K562 (cell line): ENCODE data around the gene PKLR. TPM values are rescaled to one million over a fixed set of nuclear protein-coding genes. Genes with fewer than 3 reads are reported as not detected.

Experiments
- ATAC-seq: fragments of 200-7000 bp; cut with Tn5 transposase; 3 replicates; pipeline ENCODE4 v1.9.1; 2020; ENCODE audit warnings: moderate library complexity
- Bru-seq: library from RNA; stranded (reverse); fragments of 400-500 nt; gene quantifications from one replicate; lab custom pipeline; 2021; lab: Mats Ljungman, UMichigan
- BruChase-seq, 2 experiments: library from RNA; stranded (reverse); fragments of 400-500 nt; gene quantifications; one replicate each; lab custom pipeline; 2021; lab: Mats Ljungman, UMichigan
- BruUV-seq: library from RNA; stranded (reverse); fragments of 400-500 nt; replicated peaks from 2 replicates; lab custom pipeline; 2021; lab: Mats Ljungman, UMichigan
- CTCF ChIA-PET: fragments of 300-600 bp; formaldehyde crosslinking; extraction: SDS; loops from one replicate; lab custom pipeline; 2021; ENCODE audit warnings: low intra/inter-chr PET ratio; lab: Yijun Ruan, JAX
- POLR2A ChIA-PET: fragments of 300-600, 350-650 bp; sonication (Branson Sonifier 250); formaldehyde crosslinking; extraction: SDS; loops from one replicate; lab custom pipeline; 2021; ENCODE audit warnings: antibody characterized with exemption, inconsistent platforms; lab: Yijun Ruan, JAX
- DNase-seq, 4 experiments: peaks; one replicate each; pipeline versions ENCODE4 v3.0.0 to v3.0.0-alpha.2; 2011 to 2018; ENCODE audit warnings: low spot score in 3 of 4, mixed read lengths in 3 of 4; ENCODE audit errors: extremely low read depth in 1 of 4
- FAIRE-seq: peaks from 2 replicates; lab custom pipeline; 2011; peaks lifted over from hg19 to GRCh38; lab: Jason Lieb, UNC
- H2AFZ ChIP-seq: 2 replicates; pipeline ENCODE4 v1.6.0; 2011; ENCODE audit warnings: low read depth, low read length, control low read depth, inconsistent platforms
- H3K27ac ChIP-seq: fragments of 200-600 bp; 3 replicates; pipeline ENCODE4 v1.8.0; 2011; ENCODE audit warnings: low read depth, mild to moderate bottlenecking, control low read depth, inconsistent platforms, low read length, moderate library complexity, mixed read lengths; ENCODE audit errors: extremely low read depth
- H3K27me3 ChIP-seq, 2 experiments: fragments of 300-600 bp in 1 of 2; 2 replicates in 1 of 2; 3 replicates in 1 of 2; pipeline versions ENCODE4 v1.6.0 to v1.8.0; 2011; ENCODE audit warnings: inconsistent platforms in 2 of 2, low read length in 2 of 2, mild to moderate bottlenecking in 1 of 2, mixed read lengths in 1 of 2, moderate library complexity in 1 of 2; ENCODE audit not compliant: control insufficient read depth in 2 of 2, insufficient read depth in 2 of 2
- H3K36me3 ChIP-seq: fragments of 300-600 bp; 3 replicates; pipeline ENCODE4 v1.8.0; 2011; ENCODE audit warnings: mild to moderate bottlenecking, low read length, inconsistent platforms; ENCODE audit not compliant: control insufficient read depth, insufficient read depth
- H3K4me1 ChIP-seq, 2 experiments: fragments of 200-600 bp in 1 of 2; replicated peaks in 1 of 2; 2 replicates in 1 of 2; 3 replicates in 1 of 2; pipeline versions ENCODE4 v1.5.1 to v1.8.0; 2011; ENCODE audit warnings: inconsistent platforms in 2 of 2, low read length in 2 of 2, mild to moderate bottlenecking in 1 of 2, mixed read lengths in 1 of 2, moderate library complexity in 1 of 2; ENCODE audit not compliant: control insufficient read depth in 2 of 2, insufficient read depth in 2 of 2
- H3K4me2 ChIP-seq: 2 replicates; pipeline ENCODE4 v1.6.1; 2011; ENCODE audit warnings: low read length, control low read depth, inconsistent platforms, mixed read lengths; ENCODE audit not compliant: insufficient read depth
- H3K4me3 ChIP-seq: fragments of 200-600 bp; sonication (generic), shearing (Covaris generic); 2 replicates; pipeline ENCODE4 v1.5.1; 2016; ENCODE audit warnings: control low read depth, inconsistent platforms
- H3K79me2 ChIP-seq: fragments of 200-600 bp; 3 replicates; pipeline ENCODE4 v1.8.0; 2011; ENCODE audit warnings: low read length, inconsistent platforms; ENCODE audit not compliant: control insufficient read depth, insufficient read depth
- H3K9ac ChIP-seq, 2 experiments: 2 replicates each; pipeline versions ENCODE4 v1.6.0 to v1.6.1; 2011; ENCODE audit warnings: low read depth in 2 of 2, low read length in 2 of 2, control low read depth in 1 of 2, inconsistent platforms in 1 of 2, mild to moderate bottlenecking in 1 of 2, mixed read lengths in 1 of 2; ENCODE audit not compliant: insufficient read depth in 1 of 2
- H3K9me1 ChIP-seq: one replicate; pipeline ENCODE4 v1.6.0; 2011; ENCODE audit warnings: inconsistent platforms, mild to moderate bottlenecking, low read length, moderate library complexity; ENCODE audit not compliant: control insufficient read depth, insufficient read depth
- H3K9me3 ChIP-seq: replicated peaks from 2 replicates; pipeline ENCODE4 v1.5.1; 2011; ENCODE audit warnings: low read depth, low read length, inconsistent platforms; ENCODE audit not compliant: control insufficient read depth, insufficient read depth
- H4K20me1 ChIP-seq: replicated peaks from 2 replicates; pipeline ENCODE4 v1.6.1; 2011; ENCODE audit warnings: low read length, inconsistent platforms, mixed read lengths; ENCODE audit not compliant: control insufficient read depth, insufficient read depth
- BMI1 ChIP-seq: fragments of 150-350 bp; IDR thresholded peaks from 2 replicates; pipeline ENCODE4 v1.6.1; 2014; ENCODE audit warnings: low read length
- DIDO1 ChIP-seq: fragments of 450-650 bp; IDR thresholded peaks from 2 replicates; pipeline ENCODE4 v1.6.1; 2016; ENCODE audit warnings: low read depth, missing biosample characterization, missing genetic modification characterization
- FOXO4 ChIP-seq: fragments of 450-650 bp; formaldehyde crosslinking; IDR thresholded peaks from 2 replicates; pipeline ENCODE4 v1.4.0; 2020; ENCODE audit warnings: mild to moderate bottlenecking, moderate library complexity
- HOXB6 ChIP-seq: fragments of 250-450 bp; sonication (Bioruptor Pico); IDR thresholded peaks from 2 replicates; pipeline ENCODE4 v1.5.1; 2022; ENCODE audit warnings: mild to moderate bottlenecking, borderline replicate concordance
- KDM1A ChIP-seq, 2 experiments: fragments of 450-650 bp; IDR thresholded peaks; 2 replicates each; pipeline ENCODE4 v1.6.1; 2016; ENCODE audit warnings: mild to moderate bottlenecking in 2 of 2
- MECOM ChIP-seq: fragments of 250-450 bp; sonication (Bioruptor Pico); IDR thresholded peaks from 2 replicates; pipeline ENCODE4 v1.8.0; 2022; ENCODE audit warnings: inconsistent platforms
- ZBTB7A ChIP-seq: IDR thresholded peaks from 2 replicates; pipeline ENCODE4 v1.6.1; 2011; ENCODE audit warnings: low read depth, mild to moderate bottlenecking, low read length, moderate library complexity, borderline replicate concordance; ENCODE audit not compliant: control insufficient read depth
- ZNF175 ChIP-seq: fragments of 200-800 bp; sonication (Bioruptor generic); IDR thresholded peaks from 2 replicates; pipeline ENCODE4 v1.6.1; 2016; ENCODE audit warnings: low read depth, mild to moderate bottlenecking, missing genetic modification characterization, missing compliant biosample characterization
- ZNF707 ChIP-seq: fragments of 250-450 bp; sonication (Bioruptor Pico); conservative IDR thresholded peaks from 2 replicates; pipeline ENCODE4 v1.8.0; 2022; ENCODE audit warnings: inconsistent platforms, mild to moderate bottlenecking, moderate library complexity
- ZNF778 ChIP-seq: fragments of 450-650 bp; formaldehyde crosslinking; IDR thresholded peaks from 2 replicates; pipeline ENCODE4 v1.4.0; 2020; ENCODE audit warnings: mild to moderate bottlenecking, moderate library complexity
- WGBS: fragments of 100-300 bp; shearing (Covaris generic); methylation state at CpG from one replicate; pipeline ENCODE4 v1.1.6; 2016; ENCODE audit warnings: low coverage, mixed read lengths; ENCODE audit not compliant: insufficient coverage; ENCODE audit errors: missing lambda C conversion rate; 5-methylcytosine and 5-hydroxymethylcytosine counted together
- in situ Hi-C: fragments of 300-500 bp; cut with MboI; formaldehyde crosslinking; loops from 4 replicates; pipeline ENCODE4 v1.15.0; 2018; ENCODE audit warnings: inconsistent platforms, mixed read lengths
- intact Hi-C: fragments of 100-400 bp; cut with micrococcal nuclease; formaldehyde crosslinking; loops from 2 replicates; pipeline ENCODE4 v1.14.2; 2022
- long read RNA-seq, 3 experiments: library from polyadenylated mRNA in 2 of 3; library from RNA in 1 of 3; unstranded in 2 of 3; stranded (forward) in 1 of 3; transcript quantifications; one replicate each; pipeline ENCODE4 v2.0.0, GENCODE V29; 2019 to 2022
- polyA minus RNA-seq, 3 experiments: library from RNA; depleted of rRNA, polyadenylated mRNA; stranded (reverse); fragments of >200 nt; gene quantifications; 2 replicates each; pipeline ENCODE4 v1.2.3, GENCODE V29; 2011
- polyA plus RNA-seq, 8 experiments: library from polyadenylated mRNA; depleted of rRNA in 4 of 8; stranded (reverse) in 5 of 8; unstranded in 3 of 8; fragments of >200 nt; fragmentation: Nextera tagmentation in 2 of 8; fragmentation: Illumina TruSeq in 1 of 8; extraction: Ambion mirVana in 2 of 8; extraction: Trizol in 1 of 8; gene quantifications; 2 replicates each; pipeline versions ENCODE4 v1.2.1 to v1.2.3, GENCODE V29; 2011 to 2014; ENCODE audit warnings: inconsistent platforms in 1 of 8, missing spikeins in 1 of 8
- total RNA-seq, 7 experiments: library from RNA; depleted of rRNA in 6 of 7; stranded (reverse); fragments of >200 nt in 6 of 7; fragmentation: Illumina TruSeq in 2 of 7; extraction: Trizol in 2 of 7; gene quantifications; 2 replicates each; pipeline versions ENCODE4 v1.2.1 to v1.2.3, GENCODE V29; 2011 to 2021; ENCODE audit warnings: low replicate concordance in 1 of 7
- TF ChIP-seq, protein P1 (sequence below), 3 experiments: fragments of 200-800 bp in 1 of 3; fragments of 250-450 bp in 1 of 3; fragments of 450-650 bp in 1 of 3; sonication (Bioruptor Pico) in 1 of 3; sonication (Bioruptor generic) in 1 of 3; formaldehyde crosslinking in 1 of 3; IDR thresholded peaks; 2 replicates each; pipeline versions ENCODE4 v1.6.1 to v1.8.0; 2016 to 2022; ENCODE audit warnings: mild to moderate bottlenecking in 2 of 3, missing genetic modification characterization in 2 of 3, missing compliant biosample characterization in 1 of 3, moderate library complexity in 1 of 3

PKLR gene
- total RNA-seq (2011; cell fraction: chromatin; rRNA removed; ENCODE audit: low replicate concordance) = 18.9 and 39.8 TPM in 2 replicates
- 33.9 and 37.6 TPM in 2 replicates for total RNA-seq (2011; cell fraction: nucleolus; rRNA removed)
- total RNA-seq (2011; cell fraction: nucleoplasm; rRNA removed) = 31.5 and 35.1 TPM in 2 replicates
- 38.2 and 47.5 TPM in 2 replicates for total RNA-seq (2014; rRNA removed)
- total RNA-seq (2014; rRNA removed; fragmentation: Illumina TruSeq; extraction: Trizol) = 22.6 and 25.0 TPM in 2 replicates
- 12.1 and 12.8 TPM in 2 replicates for total RNA-seq (2015; rRNA removed; fragmentation: Illumina TruSeq; extraction: Trizol)
- total RNA-seq (2021) = 75.7 and 78.4 TPM in 2 replicates
- 25.3 and 39.9 TPM in 2 replicates for polyA plus RNA-seq (2011; rRNA removed)
- 26.5 and 92.1 TPM in 2 replicates for polyA plus RNA-seq (2011; cell fraction: cytosol; rRNA removed)
- 20.1 and 56.5 TPM in 2 replicates for polyA plus RNA-seq (2011; cell fraction: nucleus; rRNA removed)
- polyA plus RNA-seq (2012) = 23.5 and 42.9 TPM in 2 replicates
- polyA plus RNA-seq (2014; fragmentation: Illumina TruSeq; extraction: Trizol) = 58.5 and 62.1 TPM in 2 replicates
- 10 to 100 TPM; 10.7 to 13.0 TPM for polyA plus RNA-seq (2014; fragmentation: Nextera tagmentation; extraction: Ambion mirVana)
- 50.4 and 51.2 TPM in 2 replicates for polyA plus RNA-seq (2014; rRNA removed)
- polyA minus RNA-seq (2011; rRNA and poly(A)+ RNA removed) = 12.1 and 32.1 TPM in 2 replicates
- polyA minus RNA-seq (2011; cell fraction: cytosol; rRNA and poly(A)+ RNA removed) = 16.4 and 35.4 TPM in 2 replicates
- polyA minus RNA-seq (2011; cell fraction: nucleus; rRNA and poly(A)+ RNA removed) = 7.7 and 16.0 TPM in 2 replicates
- Bru-seq, nascent RNA = percentile 60 among the genes with signal in this experiment
- percentile 63 among the genes with signal in this experiment for BruChase-seq, experiment 1, labeled RNA remaining after a 2-hour chase
- BruChase-seq, experiment 2, labeled RNA remaining after a 6-hour chase = percentile 64 among the genes with signal in this experiment
- long read RNA-seq, experiment 1, transcript PKLR-201 (11 exons, 3,047 nt) = major isoform, 97 of 201 reads
- long read RNA-seq, experiment 1, partial matches to known transcripts = 59 of 201 reads
- long read RNA-seq, experiment 1, other reads (novel, unspliced or antisense) = 45 of 201 reads
- long read RNA-seq, experiment 2, transcript PKLR-201 (11 exons, 3,047 nt) = major isoform, 54 of 146 reads
- long read RNA-seq, experiment 2, partial matches to known transcripts = 61 of 146 reads
- long read RNA-seq, experiment 2, other reads (novel, unspliced or antisense) = 31 of 146 reads
- long read RNA-seq, experiment 3, transcript PKLR-201 (11 exons, 3,047 nt) = major isoform, 79 of 98 reads
- long read RNA-seq, experiment 3, partial matches to known transcripts = 8 of 98 reads
- long read RNA-seq, experiment 3, other reads (novel, unspliced or antisense) = 11 of 98 reads

- Histone ChIP-seq H3K9me3 (no peaks in the 10 kb centered on the region), H2AFZ (peak within 1 kb of the TSS; percentile 80), H3K9ac (peak within 1 kb of the TSS; percentile 80 to 94), H3K36me3 (peaks cover 8% of the 10 kb centered on the region), H4K20me1 (no peaks in the 10 kb centered on the region), H3K9me1 (no peaks in the 10 kb centered on the region), H3K27ac (peak within 1 kb of the TSS; percentile 78), H3K4me3 (peak within 1 kb of the TSS; percentile 43), H3K27me3 (no peaks in the 10 kb centered on the region), H3K79me2 (peaks cover 39% of the 10 kb centered on the region), H3K4me2 (peak within 1 kb of the TSS; percentile 92), H3K4me1 (peaks cover 18 to 38% of the 10 kb centered on the region in 2 experiments; a peak in 4 of 5 replicates)
- DNase-seq = peak; percentile 76 to 82 (median 78)
- in situ Hi-C loops = loop anchor here (25.0 kb wide), 1 partner anchor 1436 kb away; the partner anchor contains the start of genes ISG20L2, METTL25B and MRPL24
- FAIRE-seq = peak; percentile 94
- ChIA-PET CTCF (no interaction called here), POLR2A (interaction anchor here (0.7 to 1.5 kb wide), 4 partner anchors 8 to 17 kb away, joined by 3 to 7 read pairs (median 4); no protein-coding TSS in a partner anchor)
- BruUV-seq = no TSS peak
- WGBS = 0% methylated on average over 5 of the region's 5 CpGs
- peak; percentile 75 for ATAC-seq
- intact Hi-C loops = loop anchor here (2.0 kb wide), 1 partner anchor 25 kb away; the partner anchor contains the start of gene HCN3
- TF ChIP-seq FOXO4 (no peak), KDM1A (IDR thresholded peaks at IDR 0.05) (peak in 1 of 2 experiments; percentile 38; a peak in 1 of 4 replicates), ZNF707 (CRISPR knock-in tag) (no peak), ZNF778 (CRISPR knock-in tag) (no peak), ZNF175 (CRISPR knock-in tag) (no peak), BMI1 (no peak), HOXB6 (no peak), DIDO1 (tag) (no peak), ZBTB7A (peak; percentile 71), MECOM (CRISPR knock-in tag) (no peak)
- TF ChIP-seq, protein P1, sequence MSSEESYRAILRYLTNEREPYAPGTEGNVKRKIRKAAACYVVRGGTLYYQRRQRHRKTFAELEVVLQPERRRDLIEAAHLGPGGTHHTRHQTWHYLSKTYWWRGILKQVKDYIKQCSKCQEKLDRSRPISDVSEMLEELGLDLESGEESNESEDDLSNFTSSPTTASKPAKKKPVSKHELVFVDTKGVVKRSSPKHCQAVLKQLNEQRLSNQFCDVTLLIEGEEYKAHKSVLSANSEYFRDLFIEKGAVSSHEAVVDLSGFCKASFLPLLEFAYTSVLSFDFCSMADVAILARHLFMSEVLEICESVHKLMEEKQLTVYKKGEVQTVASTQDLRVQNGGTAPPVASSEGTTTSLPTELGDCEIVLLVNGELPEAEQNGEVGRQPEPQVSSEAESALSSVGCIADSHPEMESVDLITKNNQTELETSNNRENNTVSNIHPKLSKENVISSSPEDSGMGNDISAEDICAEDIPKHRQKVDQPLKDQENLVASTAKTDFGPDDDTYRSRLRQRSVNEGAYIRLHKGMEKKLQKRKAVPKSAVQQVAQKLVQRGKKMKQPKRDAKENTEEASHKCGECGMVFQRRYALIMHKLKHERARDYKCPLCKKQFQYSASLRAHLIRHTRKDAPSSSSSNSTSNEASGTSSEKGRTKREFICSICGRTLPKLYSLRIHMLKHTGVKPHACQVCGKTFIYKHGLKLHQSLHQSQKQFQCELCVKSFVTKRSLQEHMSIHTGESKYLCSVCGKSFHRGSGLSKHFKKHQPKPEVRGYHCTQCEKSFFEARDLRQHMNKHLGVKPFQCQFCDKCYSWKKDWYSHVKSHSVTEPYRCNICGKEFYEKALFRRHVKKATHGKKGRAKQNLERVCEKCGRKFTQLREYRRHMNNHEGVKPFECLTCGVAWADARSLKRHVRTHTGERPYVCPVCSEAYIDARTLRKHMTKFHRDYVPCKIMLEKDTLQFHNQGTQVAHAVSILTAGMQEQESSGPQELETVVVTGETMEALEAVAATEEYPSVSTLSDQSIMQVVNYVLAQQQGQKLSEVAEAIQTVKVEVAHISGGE (CRISPR knock-in tag; IDR thresholded peaks at IDR 0.05) = 0 out of 6 replicates have a peak, but pooled peaks of 1 of the 3 experiments have one; percentile 17
These were observed at the start of gene PKLR for GRCh38 chr1:155301342-155301841. Gene PKLR, minus strand, starts transcription at chr1:155301438. Its CDS starts 43 bp downstream, at chr1:155301395.
